ENCODE results near the gene H2BW1.
"Not testable (repeated sequence)": the region's sequence is repeated elsewhere in the genome, so short reads cannot be mapped to it uniquely, and the experiment has no call there.

The H2BW1 gene, protein sequence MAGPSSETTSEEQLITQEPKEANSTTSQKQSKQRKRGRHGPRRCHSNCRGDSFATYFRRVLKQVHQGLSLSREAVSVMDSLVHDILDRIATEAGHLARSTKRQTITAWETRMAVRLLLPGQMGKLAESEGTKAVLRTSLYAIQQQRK

GRCh38 chrX:104013606-104014005 lies at the start of gene H2BW1:
H2BW1 (minus strand) TSS chrX:104013708; CDS start chrX:104013576, 132 bp downstream.
- Histone ChIP-seq H3K27me3 (ENCODE audit: control insufficient read depth, insufficient read depth, low read length) (no peaks in the 10 kb centered on the region), H3K4me3 (ENCODE audit: low read length) (no peak within 1 kb of the TSS), H3K9me3 (ENCODE audit: control insufficient read depth, low read depth, low read length) (no peaks in the 10 kb centered on the region), H3K27ac (ENCODE audit: low read length) (no peak within 1 kb of the TSS), H3K36me3 (ENCODE audit: control insufficient read depth, low read depth, low read length) (no peaks in the 10 kb centered on the region), H3K4me1 (ENCODE audit: control insufficient read depth, low read depth, low read length) (no peaks in the 10 kb centered on the region), H3K9ac (ENCODE audit: low read length) (no peak within 1 kb of the TSS)

GRCh38 chrX:104062636-104063035 lies 49.1 kb upstream of the H2BW1 start:
- H3K27me3 ChIP-seq (ENCODE audit: control insufficient read depth, insufficient read depth, low read length); H3K9ac ChIP-seq (ENCODE audit: low read length); H3K4me3 ChIP-seq (ENCODE audit: low read length); H3K27ac ChIP-seq (ENCODE audit: low read length); H3K36me3 ChIP-seq (ENCODE audit: control insufficient read depth, low read depth, low read length); H3K4me1 ChIP-seq (ENCODE audit: control insufficient read depth, low read depth, low read length); H3K9me3 ChIP-seq (ENCODE audit: control insufficient read depth, low read depth, low read length): not testable (repeated sequence)

- H3K4me1 ChIP-seq (ENCODE audit: control insufficient read depth, low read depth, low read length); H3K27ac ChIP-seq (ENCODE audit: low read length); H3K9me3 ChIP-seq (ENCODE audit: control insufficient read depth, low read depth, low read length): not testable (repeated sequence)
Observed at GRCh38 chrX:104054956-104055355, 41.4 kb upstream of the H2BW1 start.

DNA sequence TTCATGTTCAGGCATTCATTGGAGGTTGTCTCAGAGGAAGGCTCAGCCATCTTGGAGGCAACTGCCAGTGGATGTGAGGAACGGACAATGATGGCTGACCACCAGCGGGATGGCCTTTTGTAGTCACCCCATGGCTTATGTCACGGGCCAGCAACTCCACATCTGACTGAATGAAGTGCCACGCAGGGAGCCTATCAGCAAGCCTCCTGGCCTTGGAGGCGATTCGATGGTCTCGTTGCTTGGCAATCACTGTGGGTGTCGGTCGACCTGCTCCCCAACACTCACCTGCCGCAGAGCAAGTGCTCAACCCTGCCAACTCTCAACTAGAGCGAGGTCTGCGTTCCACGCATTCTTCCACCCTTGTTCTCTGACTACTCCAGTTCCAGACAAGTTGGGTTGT lies 33.7 kb upstream of the H2BW1 start:
- no peak overlapping the region for H3K4me3 ChIP-seq (ENCODE audit: low read length)
- H3K36me3 ChIP-seq (ENCODE audit: control insufficient read depth, low read depth, low read length): no peaks in the 10 kb centered on the region
- H3K4me1 ChIP-seq (ENCODE audit: control insufficient read depth, low read depth, low read length): peaks cover 4% of the 10 kb centered on the region
- H3K27me3 ChIP-seq (ENCODE audit: control insufficient read depth, insufficient read depth, low read length): no peaks in the 10 kb centered on the region
- no peak overlapping the region for H3K9ac ChIP-seq (ENCODE audit: low read length)
- no peaks in the 10 kb centered on the region for H3K9me3 ChIP-seq (ENCODE audit: control insufficient read depth, low read depth, low read length)
- no peak overlapping the region for H3K27ac ChIP-seq (ENCODE audit: low read length)

More at GRCh38 chrX:104054956-104055355, 41.4 kb upstream of the H2BW1 start:
- H3K4me3 ChIP-seq (ENCODE audit: low read length); H3K27me3 ChIP-seq (ENCODE audit: control insufficient read depth, insufficient read depth, low read length); H3K36me3 ChIP-seq (ENCODE audit: control insufficient read depth, low read depth, low read length); H3K9ac ChIP-seq (ENCODE audit: low read length): not testable (repeated sequence)

DNA sequence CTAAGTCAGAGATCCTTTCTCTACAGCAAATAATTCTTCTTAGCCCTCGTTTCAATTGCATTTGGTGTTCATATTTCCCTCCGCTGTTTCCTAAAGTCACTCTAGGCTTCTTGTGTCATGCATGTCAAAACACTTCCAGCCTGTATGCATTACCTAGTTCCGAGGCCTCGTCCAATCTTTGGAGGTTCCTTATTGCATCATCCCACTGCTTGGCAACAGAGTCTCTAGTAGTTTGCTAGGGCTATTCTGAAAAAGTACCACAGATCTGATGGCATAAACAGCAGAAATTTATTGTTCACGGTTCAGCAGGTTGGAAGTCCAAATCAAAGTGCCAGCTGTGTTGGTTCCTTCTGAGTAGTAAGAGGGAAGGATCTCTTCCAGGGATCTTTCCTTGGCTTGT lies 32.1 kb upstream of the H2BW1 start:
- Histone ChIP-seq H3K9ac (ENCODE audit: low read length) (no peak overlapping the region), H3K9me3 (ENCODE audit: control insufficient read depth, low read depth, low read length) (no peaks in the 10 kb centered on the region), H3K27ac (ENCODE audit: low read length) (no peak overlapping the region), H3K27me3 (ENCODE audit: control insufficient read depth, insufficient read depth, low read length) (no peaks in the 10 kb centered on the region), H3K4me3 (ENCODE audit: low read length) (no peak overlapping the region), H3K36me3 (ENCODE audit: control insufficient read depth, low read depth, low read length) (no peaks in the 10 kb centered on the region), H3K4me1 (ENCODE audit: control insufficient read depth, low read depth, low read length) (peaks cover 4% of the 10 kb centered on the region)

DNA sequence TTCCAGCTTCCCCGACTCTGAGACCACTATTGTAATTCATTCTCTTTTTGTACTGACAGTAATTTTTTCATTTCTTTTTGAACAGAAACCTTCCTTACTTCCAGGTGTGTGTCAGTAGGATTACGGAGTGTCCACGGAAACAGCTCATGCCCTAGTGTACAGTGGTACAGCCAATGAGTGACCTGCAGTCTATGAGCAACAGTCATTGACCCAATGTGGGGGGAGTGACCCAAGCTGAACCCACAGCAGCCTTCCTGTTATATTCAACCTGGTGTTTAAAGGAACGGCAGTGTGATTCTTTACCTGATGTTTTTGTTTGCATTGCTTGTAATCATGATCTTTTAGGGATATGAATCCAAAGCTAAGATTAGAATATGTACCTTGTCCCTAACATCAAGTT lies 27.5 kb upstream of the H2BW1 start:
- Histone ChIP-seq H3K27ac (ENCODE audit: low read length) (no peak overlapping the region), H3K4me1 (ENCODE audit: control insufficient read depth, low read depth, low read length) (peaks cover 4% of the 10 kb centered on the region), H3K4me3 (ENCODE audit: low read length) (no peak overlapping the region), H3K27me3 (ENCODE audit: control insufficient read depth, insufficient read depth, low read length) (no peaks in the 10 kb centered on the region), H3K36me3 (ENCODE audit: control insufficient read depth, low read depth, low read length) (no peaks in the 10 kb centered on the region), H3K9ac (ENCODE audit: low read length) (no peak overlapping the region), H3K9me3 (ENCODE audit: control insufficient read depth, low read depth, low read length) (no peaks in the 10 kb centered on the region)

DNA sequence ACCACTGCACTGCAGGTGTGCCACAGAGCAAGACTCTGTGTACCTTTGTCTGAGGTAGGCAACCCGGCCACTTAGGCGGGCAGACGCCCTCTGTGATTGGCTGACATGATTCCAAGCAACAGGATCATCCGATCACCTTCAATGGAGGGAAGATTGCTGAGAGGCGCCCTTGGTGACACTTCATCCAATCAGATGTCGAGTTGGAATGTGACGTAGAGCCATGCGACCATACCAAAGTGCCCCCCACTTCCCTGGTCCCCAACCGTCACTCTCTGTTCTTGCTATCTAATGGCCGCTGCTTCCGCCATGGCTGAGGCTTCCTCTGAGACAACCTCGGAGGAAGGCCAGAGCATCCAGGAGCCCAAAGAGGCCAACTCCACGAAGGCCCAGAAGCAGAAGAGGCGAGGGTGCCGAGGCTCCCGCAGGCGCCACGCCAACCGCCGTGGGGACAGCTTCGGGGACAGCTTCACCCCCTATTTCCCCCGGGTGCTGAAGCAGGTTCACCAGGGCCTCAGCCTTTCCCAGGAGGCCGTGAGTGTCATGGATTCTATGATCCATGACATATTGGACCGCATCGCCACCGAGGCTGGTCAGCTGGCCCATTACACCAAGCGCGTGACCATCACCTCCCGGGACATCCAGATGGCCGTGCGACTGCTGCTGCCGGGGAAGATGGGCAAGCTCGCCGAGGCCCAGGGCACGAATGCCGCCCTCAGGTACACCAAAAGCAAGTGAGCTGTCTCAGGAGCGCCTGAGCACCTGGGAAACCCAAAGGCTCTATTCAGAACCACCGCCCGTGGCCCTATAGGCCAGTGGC lies 26.4 kb upstream of the H2BW1 start, which contains the start of gene H2BW2:
Gene H2BW2, plus strand, starts transcription at position 268 of the 817 bp plus-strand sequence. Its CDS starts 39 bp downstream, at position 307.
- Histone ChIP-seq H3K36me3 (ENCODE audit: control insufficient read depth, low read depth, low read length) (no peaks in the 10 kb centered on the region), H3K4me3 (ENCODE audit: low read length) (no peak within 1 kb of the TSS), H3K27me3 (ENCODE audit: control insufficient read depth, insufficient read depth, low read length) (no peaks in the 10 kb centered on the region)

GRCh38 chrX:104018126-104018525 lies 4.6 kb upstream of the H2BW1 start:
- H3K36me3 ChIP-seq (ENCODE audit: control insufficient read depth, low read depth, low read length): no peaks in the 10 kb centered on the region
- no peaks in the 10 kb centered on the region for H3K9me3 ChIP-seq (ENCODE audit: control insufficient read depth, low read depth, low read length)
- H3K4me3 ChIP-seq (ENCODE audit: low read length): no peak overlapping the region
- no peak overlapping the region for H3K9ac ChIP-seq (ENCODE audit: low read length)
- H3K27me3 ChIP-seq (ENCODE audit: control insufficient read depth, insufficient read depth, low read length): no peaks in the 10 kb centered on the region
- no peaks in the 10 kb centered on the region for H3K4me1 ChIP-seq (ENCODE audit: control insufficient read depth, low read depth, low read length)
- no peak overlapping the region for H3K27ac ChIP-seq (ENCODE audit: low read length)

More for the DNA sequence above, 26.4 kb upstream of the H2BW1 start, which contains the start of gene H2BW2:
- Histone ChIP-seq H3K27ac (ENCODE audit: low read length) (no peak within 1 kb of the TSS), H3K4me1 (ENCODE audit: control insufficient read depth, low read depth, low read length) (peaks cover 4% of the 10 kb centered on the region), H3K9ac (ENCODE audit: low read length) (no peak within 1 kb of the TSS), H3K9me3 (ENCODE audit: control insufficient read depth, low read depth, low read length) (no peaks in the 10 kb centered on the region)

DNA sequence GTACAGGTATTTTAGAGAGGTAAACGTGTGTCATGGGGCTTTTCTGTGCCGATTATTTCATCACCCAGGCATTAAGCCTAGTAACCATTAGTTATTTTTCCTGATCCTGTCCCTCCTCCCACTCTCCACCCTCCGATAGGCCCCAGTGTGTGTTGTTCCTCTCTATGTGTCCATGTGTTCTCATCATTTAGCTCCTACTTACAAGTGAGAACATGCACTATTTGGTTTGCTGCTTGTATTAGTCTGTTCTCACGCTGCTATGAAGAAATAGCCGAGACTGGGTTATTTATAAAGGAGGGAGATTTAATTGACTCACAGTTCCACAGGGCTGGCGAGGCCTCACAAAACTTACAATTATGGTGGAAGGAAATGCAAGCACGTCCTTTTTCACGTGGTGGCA lies 2.1 kb upstream of the H2BW1 start:
- not testable (repeated sequence) for H3K27me3 ChIP-seq (ENCODE audit: control insufficient read depth, insufficient read depth, low read length); H3K9ac ChIP-seq (ENCODE audit: low read length); H3K9me3 ChIP-seq (ENCODE audit: control insufficient read depth, low read depth, low read length); H3K36me3 ChIP-seq (ENCODE audit: control insufficient read depth, low read depth, low read length); H3K4me1 ChIP-seq (ENCODE audit: control insufficient read depth, low read depth, low read length); H3K4me3 ChIP-seq (ENCODE audit: low read length); H3K27ac ChIP-seq (ENCODE audit: low read length)

DNA sequence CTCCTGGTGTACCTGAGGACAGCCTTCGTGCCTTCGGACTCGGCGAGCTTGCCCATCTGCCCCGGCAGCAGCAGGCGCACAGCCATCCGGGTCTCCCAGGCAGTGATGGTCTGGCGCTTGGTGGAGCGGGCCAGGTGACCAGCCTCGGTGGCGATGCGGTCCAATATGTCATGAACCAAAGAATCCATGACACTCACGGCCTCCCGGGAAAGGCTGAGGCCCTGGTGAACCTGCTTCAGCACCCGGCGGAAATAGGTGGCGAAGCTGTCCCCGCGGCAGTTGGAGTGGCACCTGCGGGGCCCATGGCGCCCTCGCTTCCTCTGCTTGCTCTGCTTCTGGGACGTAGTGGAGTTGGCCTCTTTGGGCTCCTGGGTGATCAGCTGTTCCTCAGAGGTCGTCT lies 350 bp downstream of the H2BW1 start:
- no peaks in the 10 kb centered on the region for H3K9me3 ChIP-seq (ENCODE audit: control insufficient read depth, low read depth, low read length)
- H3K4me1 ChIP-seq (ENCODE audit: control insufficient read depth, low read depth, low read length): no peaks in the 10 kb centered on the region
- H3K9ac ChIP-seq (ENCODE audit: low read length): no peak overlapping the region
- no peak overlapping the region for H3K27ac ChIP-seq (ENCODE audit: low read length)
- H3K27me3 ChIP-seq (ENCODE audit: control insufficient read depth, insufficient read depth, low read length): no peaks in the 10 kb centered on the region
- no peaks in the 10 kb centered on the region for H3K36me3 ChIP-seq (ENCODE audit: control insufficient read depth, low read depth, low read length)
- H3K4me3 ChIP-seq (ENCODE audit: low read length): no peak overlapping the region

DNA sequence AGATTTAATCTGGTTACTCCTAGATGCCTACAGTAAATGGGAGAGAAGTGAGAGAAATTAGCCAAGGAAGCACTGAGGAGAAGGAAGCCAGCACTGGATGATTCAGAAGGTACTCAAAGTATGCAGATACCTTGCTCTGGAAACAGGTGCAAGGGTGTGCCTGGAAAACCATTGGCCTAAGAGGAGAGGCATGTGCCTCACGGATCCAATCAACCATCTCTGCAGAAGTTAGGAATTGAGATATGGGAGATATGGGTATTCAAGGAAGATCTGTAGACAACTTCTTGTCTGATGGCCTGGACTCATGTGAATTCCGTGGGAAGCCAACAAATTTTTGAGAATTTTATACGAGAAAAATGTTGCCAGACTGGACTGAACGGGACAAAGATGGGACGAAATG lies 4.7 kb downstream of the H2BW1 start:
- Histone ChIP-seq H3K36me3 (ENCODE audit: control insufficient read depth, low read depth, low read length) (no peaks in the 10 kb centered on the region), H3K27ac (ENCODE audit: low read length) (no peak overlapping the region), H3K9me3 (ENCODE audit: control insufficient read depth, low read depth, low read length) (no peaks in the 10 kb centered on the region), H3K9ac (ENCODE audit: low read length) (no peak overlapping the region), H3K4me3 (ENCODE audit: low read length) (no peak overlapping the region), H3K27me3 (ENCODE audit: control insufficient read depth, insufficient read depth, low read length) (no peaks in the 10 kb centered on the region), H3K4me1 (ENCODE audit: control insufficient read depth, low read depth, low read length) (no peaks in the 10 kb centered on the region)

GRCh38 chrX:103999234-103999633 lies 14.3 kb downstream of the H2BW1 start:
- Histone ChIP-seq H3K27ac (ENCODE audit: low read length) (no peak overlapping the region), H3K27me3 (ENCODE audit: control insufficient read depth, insufficient read depth, low read length) (no peaks in the 10 kb centered on the region), H3K9me3 (ENCODE audit: control insufficient read depth, low read depth, low read length) (no peaks in the 10 kb centered on the region), H3K36me3 (ENCODE audit: control insufficient read depth, low read depth, low read length) (no peaks in the 10 kb centered on the region), H3K4me1 (ENCODE audit: control insufficient read depth, low read depth, low read length) (peaks cover 3% of the 10 kb centered on the region), H3K4me3 (ENCODE audit: low read length) (no peak overlapping the region), H3K9ac (ENCODE audit: low read length) (no peak overlapping the region)
